ENCODE measurements around the gene DSCAM. TPM values are rescaled to one million over a fixed set of nuclear protein-coding genes. Genes with fewer than 3 reads are reported as not detected.

DSCAM gene
- total RNA-seq, 1 donor from 2014 or later, result not detected

DNA sequence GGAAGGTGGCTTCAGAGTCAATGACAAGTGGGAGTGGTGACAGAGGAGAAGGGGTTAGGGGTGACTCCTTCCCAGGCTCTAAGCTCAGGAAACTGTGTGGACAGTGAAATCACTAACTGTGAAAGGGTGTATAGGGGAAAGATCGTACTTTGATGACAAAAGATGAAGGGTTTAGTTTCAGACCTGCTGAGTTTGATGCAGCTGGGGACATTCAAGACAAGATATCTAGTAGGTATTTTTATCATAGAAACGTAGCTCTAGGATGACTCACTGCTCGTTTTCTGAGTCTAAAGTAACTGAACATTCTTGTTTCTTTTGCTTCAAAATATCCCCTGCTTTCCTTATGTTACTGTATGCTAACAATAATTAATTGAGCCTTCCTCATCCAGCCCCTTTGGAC lies 830.7 kb downstream of the DSCAM start:
- no peak for DNase-seq (ENCODE audit: low read depth in 2 of 2)

DNA sequence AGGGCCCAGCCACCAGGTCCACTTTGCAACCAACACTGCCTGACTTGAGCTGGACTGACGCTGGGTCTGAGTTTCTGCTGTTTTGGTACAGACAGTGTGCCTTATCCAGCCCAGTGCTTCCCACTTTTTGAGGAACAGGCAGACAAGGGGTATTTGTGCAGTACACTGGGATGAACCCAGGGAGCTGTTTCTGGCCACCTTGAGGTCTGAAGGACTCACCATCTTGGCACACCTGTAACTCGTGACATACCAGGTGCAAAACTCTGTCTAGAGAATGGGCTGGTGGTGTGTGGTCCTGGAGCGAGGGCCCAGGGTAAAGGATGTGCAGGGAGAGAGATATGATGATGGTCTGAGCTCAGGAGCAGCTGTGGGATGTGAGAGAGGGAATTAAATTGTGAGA lies 831.1 kb downstream of the DSCAM start:
- DNase-seq (ENCODE audit: low read depth in 2 of 2), result no peak

DNA sequence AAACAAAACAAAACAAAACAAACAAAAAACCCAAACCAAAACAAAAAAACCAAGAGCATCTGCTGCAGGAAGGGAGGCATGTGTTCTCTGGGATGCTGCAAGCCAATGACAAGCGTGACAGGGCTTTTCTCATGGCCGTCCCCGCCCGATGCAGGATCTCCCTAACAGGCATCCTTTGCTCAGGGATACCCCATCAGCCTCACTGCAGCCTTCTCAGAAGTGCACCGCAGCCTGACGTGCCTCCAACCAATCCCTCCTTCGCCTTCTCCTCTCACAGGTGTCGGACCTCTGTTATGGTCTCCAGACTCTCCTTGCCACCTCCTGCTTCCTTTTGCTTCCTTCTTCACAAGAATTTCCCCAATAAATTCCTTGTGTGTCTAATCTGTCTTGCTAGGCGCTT lies 832.6 kb downstream of the DSCAM start:
- no peak for DNase-seq (ENCODE audit: low read depth in 2 of 2)

DNA sequence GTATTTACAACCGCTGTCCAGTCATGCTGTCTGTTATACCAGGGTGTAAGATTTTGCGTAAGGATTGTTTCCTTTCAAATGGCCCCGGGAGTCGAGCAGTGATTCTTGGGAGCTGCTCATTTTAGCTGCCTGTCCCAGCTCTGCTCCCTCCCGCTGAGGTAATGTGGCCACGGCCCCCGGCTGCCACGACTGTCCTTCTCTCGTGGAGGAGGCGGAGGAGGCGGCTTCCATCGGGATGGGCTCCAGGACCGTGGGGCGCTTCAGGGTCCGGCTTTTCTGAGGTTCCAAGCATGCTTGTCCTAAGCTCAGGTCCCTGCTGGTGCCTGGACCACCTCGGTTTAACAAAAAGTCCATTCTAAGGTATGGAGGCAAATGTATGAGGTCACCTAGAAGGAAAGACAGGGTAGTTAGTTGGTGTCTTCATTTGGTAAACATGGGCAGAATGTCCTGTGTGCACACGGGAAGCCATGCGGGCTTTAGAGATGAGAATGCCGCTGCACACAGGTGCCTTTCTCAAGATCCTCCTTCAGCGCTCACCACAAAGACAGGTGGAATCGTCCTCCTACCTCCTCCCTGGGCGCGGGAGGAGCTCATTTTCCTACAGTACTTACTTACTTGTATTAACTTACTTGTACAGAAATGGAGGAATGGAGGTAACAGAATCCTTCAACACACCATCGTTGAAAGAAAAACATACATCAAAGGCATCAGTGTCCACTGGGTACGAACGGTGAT lies 833.8 kb downstream of the DSCAM start:
- no peak for DNase-seq (ENCODE audit: low read depth in 2 of 2)

DNA sequence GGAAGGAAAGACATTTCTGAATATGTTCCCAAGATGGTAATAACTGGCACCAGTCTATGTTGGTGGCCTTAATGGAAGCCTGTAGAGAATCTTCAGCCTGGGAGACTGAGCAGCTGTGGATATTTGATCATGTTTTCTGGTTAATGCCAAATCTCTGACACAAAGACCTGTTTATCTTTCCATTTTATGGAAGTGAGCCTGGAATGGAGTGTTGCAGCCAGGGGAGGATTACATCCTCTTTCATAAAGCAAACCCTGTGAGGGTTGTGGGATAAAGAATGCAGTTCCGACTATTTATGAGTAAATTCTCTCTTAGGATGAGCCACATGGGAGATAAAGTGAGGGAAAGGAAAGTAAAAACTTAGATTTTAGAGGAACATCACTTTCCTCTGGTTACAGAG lies 835.6 kb downstream of the DSCAM start:
- DNase-seq (ENCODE audit: low read depth in 2 of 2), result no peak

DNA sequence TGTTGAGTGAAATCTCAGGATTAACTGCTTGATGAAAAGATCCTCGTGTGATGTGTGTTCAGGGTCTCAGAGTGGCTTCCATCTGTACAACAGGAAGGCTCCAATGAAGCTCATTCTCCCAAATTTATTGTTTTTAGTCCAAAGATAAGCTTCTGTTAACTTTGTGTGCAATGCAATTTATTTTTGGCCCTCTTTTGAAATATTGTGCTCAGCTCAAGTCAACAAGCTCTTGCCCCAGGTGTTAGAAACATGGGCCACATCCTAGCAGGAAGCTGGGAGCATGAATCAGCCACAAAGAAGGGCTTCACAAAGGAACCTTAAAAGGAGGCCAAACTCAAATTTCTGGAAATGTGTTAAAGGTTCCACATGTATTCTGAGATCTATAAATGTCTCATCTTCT lies 844.0 kb downstream of the DSCAM start:
- no peak for DNase-seq (ENCODE audit: low read depth in 2 of 2)

DNA sequence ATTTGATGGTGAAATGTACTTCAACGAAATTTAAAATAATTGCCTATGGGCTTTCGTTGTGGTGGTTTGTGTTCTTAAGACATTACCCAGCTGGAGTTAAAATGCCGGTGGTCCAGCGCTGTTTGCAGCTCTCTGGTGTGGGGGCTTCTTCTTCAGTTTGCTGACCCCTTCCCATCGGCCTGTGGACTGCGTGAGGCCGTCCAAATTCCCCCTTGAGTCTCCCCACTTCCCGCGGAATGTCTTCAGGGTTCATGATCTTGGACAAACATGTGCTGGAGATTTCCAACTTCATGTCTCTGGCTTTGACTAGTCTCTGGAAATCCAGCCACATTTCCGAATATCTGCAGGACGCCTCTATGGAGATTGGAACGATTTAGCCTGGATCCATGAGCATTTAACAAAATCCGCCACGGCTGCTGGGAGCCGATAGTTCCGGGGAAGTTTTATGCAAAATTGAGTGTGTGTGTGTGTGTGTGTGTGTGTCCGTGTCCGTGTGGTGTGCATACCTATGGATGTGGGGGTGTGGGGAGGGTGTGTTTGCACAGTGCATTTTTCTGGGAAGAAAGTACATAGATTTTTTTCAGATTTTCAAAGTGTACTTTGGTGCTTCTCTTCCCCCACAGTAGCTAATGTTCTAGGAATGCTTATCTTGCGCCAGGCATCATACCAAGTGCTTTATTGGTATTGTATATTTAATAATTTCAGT lies 862.5 kb downstream of the DSCAM start:
- no peak for DNase-seq (ENCODE audit: low read depth in 2 of 2)

DNA sequence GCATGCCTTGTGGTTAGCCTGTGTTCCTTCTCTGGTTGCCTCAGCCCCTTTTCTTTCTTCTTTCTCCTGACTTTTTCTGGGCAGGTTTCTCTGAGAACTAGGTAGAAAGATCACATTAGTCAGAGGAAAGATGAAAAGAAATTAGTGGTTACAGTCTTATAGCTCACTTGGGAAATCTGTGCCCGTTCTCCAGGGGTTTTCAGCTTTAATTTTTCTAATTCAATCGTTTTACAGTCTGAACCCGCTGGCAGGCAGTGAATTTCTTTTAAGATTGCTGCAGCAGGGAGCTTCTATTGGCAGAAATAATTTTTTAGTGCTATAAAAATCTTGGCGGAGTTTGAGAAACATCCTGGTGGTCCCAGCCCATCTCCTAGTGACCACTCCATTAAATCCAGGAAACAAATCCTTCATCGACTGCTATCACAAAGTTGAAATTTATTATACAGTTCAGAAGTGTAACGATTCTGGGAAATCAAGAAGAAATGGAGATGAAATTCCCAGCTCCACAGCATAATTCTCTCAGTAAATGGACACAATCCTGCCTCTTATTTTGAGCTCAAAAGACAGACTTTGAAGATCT lies 866.6 kb downstream of the DSCAM start:
- DNase-seq (ENCODE audit: low read depth in 2 of 2), result no peak

DNA sequence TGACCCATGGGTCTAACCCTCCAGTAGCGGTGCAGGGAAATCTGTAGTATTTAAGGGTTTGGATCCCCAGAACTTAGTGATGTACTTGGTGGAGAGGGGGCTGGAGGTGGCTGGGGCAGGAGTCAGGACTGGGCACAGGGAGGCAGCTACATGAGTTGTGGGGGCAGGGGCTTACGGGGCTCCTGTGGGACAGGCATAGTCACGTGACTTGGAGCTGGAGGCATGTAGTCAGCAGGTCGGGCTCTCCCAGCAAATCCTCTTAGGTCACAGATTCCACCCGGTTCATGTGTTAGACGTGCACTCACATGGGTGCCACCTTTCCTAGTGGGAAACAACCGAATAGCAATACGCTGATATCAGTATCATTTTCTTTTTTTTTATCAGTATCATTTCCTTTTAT lies 867.6 kb downstream of the DSCAM start:
- no peak for DNase-seq (ENCODE audit: low read depth in 2 of 2)

DNA sequence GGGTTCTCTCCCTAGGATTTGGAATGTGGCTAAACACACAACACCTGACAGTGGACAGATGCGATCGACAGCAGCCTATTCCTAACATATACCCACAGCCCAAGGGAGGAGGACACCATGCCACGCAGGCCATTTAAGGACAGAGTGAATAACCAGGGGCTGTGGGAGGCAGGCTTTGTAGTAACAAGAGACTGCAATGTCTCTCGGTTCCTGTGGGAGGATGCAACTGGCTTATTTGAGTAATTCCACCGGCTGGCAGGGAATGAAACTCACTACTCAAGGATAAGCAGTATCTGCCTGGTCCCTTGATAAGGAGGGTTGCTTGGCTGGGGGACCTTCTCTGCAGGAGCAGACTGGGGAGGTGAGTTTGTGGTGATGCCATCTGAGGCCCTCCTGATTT lies 870.2 kb downstream of the DSCAM start:
- DNase-seq (ENCODE audit: low read depth in 2 of 2), result no peak

DNA sequence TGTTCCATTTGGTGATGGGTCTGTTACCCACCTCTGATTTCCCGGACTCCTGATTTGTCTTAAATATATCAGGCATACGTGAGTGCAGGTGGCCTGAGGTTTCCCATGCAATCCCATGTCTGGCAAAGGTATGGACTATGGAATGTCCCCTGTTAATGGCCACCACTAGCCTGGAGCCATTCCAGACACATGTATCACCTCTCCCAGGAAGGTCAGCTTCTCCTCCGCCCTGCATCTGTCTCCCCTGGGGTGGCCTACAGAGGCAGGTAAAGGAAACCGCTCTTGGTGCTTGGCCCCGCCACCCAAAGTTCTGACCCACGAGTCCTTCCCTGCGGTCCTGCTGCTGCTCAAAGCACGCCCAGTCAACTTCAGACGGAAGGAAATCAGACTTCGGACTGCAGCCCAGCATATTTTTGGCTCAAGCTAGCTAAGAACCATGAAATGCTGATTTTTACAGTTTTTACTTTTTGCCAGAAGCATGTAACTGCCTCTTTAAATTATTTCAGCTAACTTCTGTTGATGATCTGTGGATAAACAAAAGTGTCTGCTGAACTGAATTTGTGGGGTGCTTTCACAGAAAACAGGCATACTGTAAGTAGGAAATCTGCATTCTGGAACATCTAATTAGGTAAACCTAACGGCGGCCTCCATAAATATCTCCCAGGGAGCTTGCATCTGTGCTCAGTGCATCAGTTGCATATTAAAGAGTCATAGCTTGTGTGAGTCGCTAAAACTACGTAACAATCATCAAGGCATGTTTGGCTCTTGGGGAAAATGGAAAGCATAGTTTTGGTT lies 873.8 kb downstream of the DSCAM start:
- no peak for DNase-seq (ENCODE audit: low read depth in 2 of 2)

DNA sequence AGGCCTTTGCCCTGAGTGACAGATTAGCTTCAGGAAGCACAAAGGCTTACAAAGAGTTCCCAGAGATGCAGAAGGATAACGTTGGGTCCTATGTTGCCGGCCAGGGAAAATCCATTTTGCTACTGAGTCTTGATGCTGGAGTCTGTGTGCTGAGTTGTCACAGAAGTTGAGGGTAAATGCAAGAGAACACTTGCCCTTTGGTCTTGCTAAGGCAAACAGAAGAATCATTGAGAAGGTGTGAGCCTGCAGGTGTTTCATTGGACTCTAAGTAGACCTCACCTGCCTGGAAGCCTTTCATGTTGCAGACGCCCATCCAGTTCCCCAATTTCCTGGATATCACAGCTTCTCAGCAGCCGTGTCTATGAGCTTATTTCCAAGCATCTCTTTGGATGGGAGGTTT lies 874.5 kb downstream of the DSCAM start:
- no peak for DNase-seq (ENCODE audit: low read depth in 2 of 2)

DNA sequence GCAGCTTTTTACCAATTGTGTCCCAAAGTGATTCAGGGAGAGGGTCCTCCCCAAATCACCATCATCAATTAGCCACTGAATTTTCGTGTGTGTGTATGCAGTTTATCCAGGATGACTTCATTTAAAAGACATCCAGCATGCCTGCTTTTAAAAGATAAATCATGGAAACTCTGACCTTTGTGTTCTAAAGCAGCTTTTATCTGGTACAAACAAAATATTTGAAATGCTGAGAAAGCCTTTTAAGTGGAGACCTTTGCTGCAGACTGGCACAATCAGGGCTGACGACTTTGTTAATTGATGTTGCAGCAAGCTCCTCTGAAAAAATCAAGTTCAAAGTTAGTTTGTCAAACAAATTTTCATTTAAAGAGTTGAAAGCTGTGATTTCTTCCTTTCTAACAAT lies 875.0 kb downstream of the DSCAM start:
- no peak for DNase-seq (ENCODE audit: low read depth in 2 of 2)

DNA sequence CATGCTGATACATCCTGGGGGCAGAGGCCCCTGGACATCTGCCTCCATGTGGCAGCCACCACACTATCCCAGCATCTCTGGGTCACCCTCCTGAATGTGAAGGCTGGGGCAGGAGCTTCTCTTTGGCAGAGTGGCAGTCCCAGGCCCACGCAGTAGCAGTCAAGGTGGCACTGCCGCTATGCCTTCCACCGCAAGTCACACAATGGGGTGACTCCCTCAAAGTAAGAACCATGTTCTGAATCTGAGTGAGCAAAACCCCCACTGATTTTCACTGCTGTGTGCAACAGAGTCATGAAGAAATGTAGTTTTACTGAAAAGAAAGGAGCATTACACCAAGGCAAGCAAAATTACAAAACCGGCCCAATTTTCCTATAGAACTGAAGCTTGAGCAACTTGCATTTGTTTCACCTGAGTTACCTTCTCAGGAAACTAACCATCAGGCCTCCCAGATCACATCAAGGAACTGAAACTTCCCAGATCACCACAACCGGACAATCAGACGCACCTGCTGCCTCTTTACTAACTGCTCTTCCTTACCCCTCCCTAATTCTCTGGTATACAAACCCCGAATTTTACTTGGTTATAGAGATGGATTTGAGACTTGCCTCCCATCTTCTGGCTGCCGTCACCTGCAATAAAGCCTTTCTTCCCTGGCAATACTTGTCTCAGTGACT lies 877.1 kb downstream of the DSCAM start:
- DNase-seq (ENCODE audit: low read depth in 2 of 2), result no peak

DNA sequence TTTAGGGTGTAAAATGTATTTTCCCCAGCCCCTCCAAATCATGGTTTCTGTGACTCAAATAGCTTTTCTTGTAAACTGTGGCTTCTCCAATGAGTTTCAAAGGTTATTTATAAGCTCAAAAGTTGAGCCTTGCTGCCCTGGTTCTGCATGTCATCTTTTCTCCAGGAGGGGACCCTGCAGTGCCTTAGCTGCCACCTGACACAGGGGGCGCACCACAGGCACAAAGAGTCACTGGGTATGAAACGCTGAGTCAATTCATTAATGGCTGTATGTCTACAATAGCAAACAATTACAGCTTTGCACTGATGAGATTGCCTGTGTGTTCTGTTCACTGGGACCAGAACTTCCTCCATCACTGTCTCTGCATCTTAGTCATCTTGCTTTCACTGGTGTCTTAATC lies 878.9 kb downstream of the DSCAM start:
- DNase-seq (ENCODE audit: low read depth in 2 of 2), result no peak

DNA sequence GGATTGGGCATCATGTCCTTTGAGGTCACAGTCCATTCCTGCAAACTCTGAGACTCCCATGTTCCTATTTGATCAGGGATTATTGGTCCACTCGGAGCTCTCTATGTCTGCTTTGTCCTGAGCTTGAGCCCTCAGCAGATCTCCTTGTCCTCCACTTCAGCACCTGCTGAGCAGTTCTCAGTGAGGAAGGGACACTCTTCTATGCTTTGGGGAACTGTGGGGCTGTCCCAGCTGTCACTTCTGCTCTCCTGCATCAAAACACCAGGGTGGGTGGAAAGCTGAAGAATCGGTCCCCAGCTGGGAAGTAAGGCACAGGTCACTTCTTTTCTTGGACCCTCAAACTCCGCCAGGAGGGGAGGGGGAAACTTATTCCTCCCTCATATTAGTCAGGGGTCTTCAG lies 880.2 kb downstream of the DSCAM start:
- no peak for DNase-seq (ENCODE audit: low read depth in 2 of 2)

DNA sequence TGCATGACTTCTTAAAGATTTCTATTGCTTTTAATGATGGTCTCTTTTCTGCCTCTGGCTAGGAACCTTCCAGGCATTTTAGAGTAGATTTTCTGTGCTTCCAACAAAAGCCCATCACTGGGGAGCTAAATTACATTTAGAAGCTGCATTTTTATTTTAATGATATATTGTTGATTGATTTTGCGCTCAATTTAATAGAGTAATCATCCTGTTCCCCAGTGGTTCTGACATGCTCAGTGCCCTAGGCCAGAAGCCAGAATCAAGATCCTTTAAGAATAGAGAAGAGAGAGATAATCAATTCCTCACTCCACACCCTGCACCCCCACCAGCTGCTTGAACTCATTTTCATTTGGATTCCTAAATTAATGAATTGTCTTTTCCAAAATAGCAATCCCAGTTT lies 881.9 kb downstream of the DSCAM start:
- no peak for DNase-seq (ENCODE audit: low read depth in 2 of 2)

DNA sequence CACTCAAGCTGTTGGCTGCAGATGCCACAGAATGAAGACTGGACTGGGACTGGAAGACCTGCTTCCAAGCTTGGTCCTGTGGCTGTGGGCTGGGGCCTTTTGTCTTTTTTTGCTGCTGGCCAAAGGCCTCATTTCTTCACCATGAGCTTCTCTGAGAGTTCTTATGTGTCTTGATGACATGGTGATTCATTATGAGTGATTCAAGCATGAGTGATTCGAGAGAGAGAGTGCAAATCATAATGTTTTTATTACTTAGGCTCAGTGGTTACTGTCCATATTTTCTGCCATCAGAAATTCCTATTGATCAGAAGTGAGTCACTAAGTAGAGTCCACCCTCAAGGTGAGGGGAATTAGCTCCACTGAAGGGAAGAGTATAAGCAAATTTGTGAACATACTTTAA lies 885.7 kb downstream of the DSCAM start:
- DNase-seq (ENCODE audit: low read depth in 2 of 2), result no peak
